B cell (primary cell): ENCODE measurements around the gene NCMAP. TPM values are rescaled to one million over a fixed set of nuclear protein-coding genes. Genes with fewer than 3 reads are reported as not detected.

Source experiments
- ATAC-seq: fragments of 200-7000 bp; cut with Tn5 transposase; one replicate; pipeline ENCODE4 v1.10.0; 2021; ENCODE audit warnings: low read depth, mild to moderate bottlenecking, moderate number of reproducible peaks, moderate library complexity
- CTCF ChIA-PET: fragments of 350-600 bp; sonication (Branson Sonifier 250); formaldehyde crosslinking; loops from one replicate; lab custom pipeline; 2021; ENCODE audit warnings: antibody characterized with exemption, inconsistent platforms; lab: Charles Lee
- POLR2A ChIA-PET: fragments of 350-600 bp; sonication (Branson Sonifier 250); formaldehyde crosslinking; loops from one replicate; lab custom pipeline; 2021; ENCODE audit warnings: antibody characterized with exemption; lab: Charles Lee
- DNase-seq: peaks from one replicate; pipeline ENCODE4 v3.0.0; 2013
- H2AFZ ChIP-seq: 2 replicates; pipeline ENCODE4 v1.6.1; 2012; ENCODE audit warnings: mild to moderate bottlenecking, low read depth, low read length; ENCODE audit not compliant: insufficient read depth, poor library complexity, severe bottlenecking
- H3K27ac ChIP-seq, 2 donors: 1 replicate in 1 of 2; 2 replicates in 1 of 2; pipeline ENCODE4 v1.5.1; 2012 to 2013; ENCODE audit warnings: low read length in 2 of 2, mild to moderate bottlenecking in 2 of 2, moderate library complexity in 1 of 2
- H3K27me3 ChIP-seq, 4 experiments: fragments of 200-600 bp in 1 of 4; sonication (generic) in 1 of 4; replicated peaks in 1 of 4; 1 replicate in 2 of 4; 2 replicates in 2 of 4; pipeline versions ENCODE4 v1.6.1 to v1.7.0; 2013 to 2016; ENCODE audit warnings: low read length in 3 of 4, mild to moderate bottlenecking in 2 of 4, mixed read lengths in 1 of 4, moderate library complexity in 1 of 4; ENCODE audit not compliant: insufficient read depth in 4 of 4, control insufficient read depth in 3 of 4; ENCODE audit errors: control extremely low read depth in 1 of 4
- H3K36me3 ChIP-seq, 2 experiments: replicated peaks in 1 of 2; 1 replicate in 1 of 2; 2 replicates in 1 of 2; pipeline versions ENCODE4 v1.6.1 to v1.7.1; 2013; ENCODE audit warnings: low read length in 1 of 2; ENCODE audit not compliant: insufficient read depth in 2 of 2, control insufficient read depth in 1 of 2; ENCODE audit errors: control extremely low read depth in 1 of 2, extremely low read depth in 1 of 2
- H3K4me1 ChIP-seq, 2 donors: fragments of 200-600 bp in 1 of 2; sonication (generic) in 1 of 2; 1 replicate in 1 of 2; 2 replicates in 1 of 2; pipeline versions ENCODE4 v1.5.1 to v1.6.1; 2013 to 2017; ENCODE audit warnings: low read length in 2 of 2; ENCODE audit not compliant: control insufficient read depth in 2 of 2, insufficient read depth in 2 of 2
- H3K4me2 ChIP-seq: replicated peaks from 2 replicates; pipeline ENCODE3; 2012; ENCODE audit warnings: mild to moderate bottlenecking, low read depth, low read length; ENCODE audit not compliant: poor library complexity, severe bottlenecking
- H3K4me3 ChIP-seq, 5 experiments: fragments of 200-600 bp in 1 of 5; sonication (generic) in 1 of 5; 1 replicate in 3 of 5; 2 replicates in 2 of 5; pipeline versions ENCODE4 v1.5.1 to v1.7.0; 2011 to 2016; ENCODE audit warnings: low read length in 4 of 5, mild to moderate bottlenecking in 4 of 5, low read depth in 2 of 5, control low read depth in 1 of 5, moderate library complexity in 1 of 5; ENCODE audit not compliant: insufficient read depth in 1 of 5; ENCODE audit errors: control extremely low read depth in 1 of 5, extremely low read depth in 1 of 5
- H3K79me2 ChIP-seq: fragments of 200-600 bp; sonication (generic); one replicate; pipeline ENCODE4 v1.6.0; 2016; ENCODE audit warnings: low read length; ENCODE audit not compliant: control insufficient read depth, insufficient read depth
- H3K9ac ChIP-seq: fragments of 200-600 bp; sonication (generic); 2 replicates; pipeline ENCODE4 v1.6.1; 2017; ENCODE audit warnings: mild to moderate bottlenecking, low read length, moderate library complexity
- H3K9me3 ChIP-seq, 3 donors: one replicate each; pipeline versions ENCODE4 v1.6.1 to v1.7.1; 2013; ENCODE audit warnings: low read length in 2 of 3; ENCODE audit not compliant: control insufficient read depth in 2 of 3, insufficient read depth in 1 of 3; ENCODE audit errors: control extremely low read depth in 1 of 3
- H4K20me1 ChIP-seq: 2 replicates; pipeline ENCODE4 v1.6.0; 2012; ENCODE audit warnings: mild to moderate bottlenecking, low read length; ENCODE audit not compliant: insufficient read depth, control insufficient read depth, poor library complexity, severe bottlenecking
- H3K27ac Mint-ChIP-seq: one replicate; pipeline ENCODE4 v1.8.0; 2021; ENCODE audit warnings: mixed read lengths
- H3K27me3 Mint-ChIP-seq: one replicate; pipeline ENCODE4 v1.8.0; 2021; ENCODE audit warnings: mixed read lengths
- H3K4me1 Mint-ChIP-seq: one replicate; pipeline ENCODE4 v1.8.0; 2021; ENCODE audit warnings: mixed read lengths
- H3K4me3 Mint-ChIP-seq: one replicate; pipeline ENCODE4 v1.8.0; 2021; ENCODE audit warnings: mixed read lengths
- H3K9me3 Mint-ChIP-seq: one replicate; pipeline ENCODE4 v1.8.0; 2022; ENCODE audit warnings: mixed read lengths; ENCODE audit not compliant: insufficient read depth
- CTCF ChIP-seq: fragments of 200-600 bp; IDR thresholded peaks from one replicate; pipeline ENCODE4 v1.8.0; 2022; ENCODE audit warnings: antibody characterized with exemption, mild to moderate bottlenecking
- EZH2 ChIP-seq: IDR thresholded peaks from 2 replicates; pipeline ENCODE4 v1.6.1; 2012; ENCODE audit warnings: borderline replicate concordance, low read depth, mild to moderate bottlenecking, moderate library complexity, low read length; ENCODE audit not compliant: insufficient read depth, poor library complexity, severe bottlenecking
- WGBS: methylation state at CpG from one replicate; pipeline ENCODE4 v1.1.5; 2013; ENCODE audit warnings: missing lambda C conversion rate; ENCODE audit not compliant: insufficient coverage; 5-methylcytosine and 5-hydroxymethylcytosine counted together
- intact Hi-C: fragments of 100-400 bp; cut with micrococcal nuclease; formaldehyde crosslinking; loops from one replicate; pipeline ENCODE4 v1.10.0; 2022
- polyA plus RNA-seq: library from polyadenylated mRNA; depleted of rRNA; stranded (reverse); fragments of >200 nt; gene quantifications from 2 replicates; pipeline ENCODE4 v1.2.3, GENCODE V29; 2012
- total RNA-seq, 2 donors: library from RNA; stranded (reverse); fragments of 120-200 nt in 1 of 2; gene quantifications; 1 replicate in 1 of 2; 2 replicates in 1 of 2; pipeline versions ENCODE4 v1.2.3 to v1.2.4, GENCODE V29; 2013 to 2022

The NCMAP gene
- total and polyA plus RNA-seq, 2 donors (not counting 1 experiment from before 2014, with no cell fraction given) = not detected

GRCh38 chr1:24572301-24572700 lies 16.4 kb downstream of the NCMAP start:
- H3K4me1 Mint-ChIP-seq = peaks cover 24% of the 10 kb centered on the region
- H3K27me3 Mint-ChIP-seq = no peaks in the 10 kb centered on the region
- CTCF ChIA-PET = interaction anchor here (1.3 to 4.5 kb wide), 2 partner anchors 15 to 157 kb away, joined by 3 to 19 read pairs; partner anchors contain the start of gene NIPAL3
- Histone ChIP-seq H3K79me2 (no peaks in the 10 kb centered on the region), H3K9ac (peak overlapping the region; percentile 48), H3K4me1 (peaks cover 7 to 23% of the 10 kb centered on the region in 2 donors), H3K27ac (no peak overlapping the region), H4K20me1 (no peaks in the 10 kb centered on the region), H3K4me3 (peak overlapping the region in 1 of 5 experiments; percentile 28), H3K27me3 (no peaks in the 10 kb centered on the region), H3K9me3 (no peaks in the 10 kb centered on the region), H2AFZ (peak overlapping the region; percentile 66), H3K4me2 (peak overlapping the region; percentile 66), H3K36me3 (no peaks in the 10 kb centered on the region)
- H3K9me3 Mint-ChIP-seq = no peaks in the 10 kb centered on the region
- TF ChIP-seq EZH2 = no peak
- TF ChIP-seq CTCF = no peak
- peak; percentile 24 for DNase-seq
- POLR2A ChIA-PET = no interaction called here
- 17% methylated on average over 7 of the region's 9 CpGs for WGBS
- intact Hi-C loops = no loop called here
- peak overlapping the region; percentile 81 for H3K4me3 Mint-ChIP-seq
- ATAC-seq = peak; percentile 73
- H3K27ac Mint-ChIP-seq = peak overlapping the region; percentile 83

DNA sequence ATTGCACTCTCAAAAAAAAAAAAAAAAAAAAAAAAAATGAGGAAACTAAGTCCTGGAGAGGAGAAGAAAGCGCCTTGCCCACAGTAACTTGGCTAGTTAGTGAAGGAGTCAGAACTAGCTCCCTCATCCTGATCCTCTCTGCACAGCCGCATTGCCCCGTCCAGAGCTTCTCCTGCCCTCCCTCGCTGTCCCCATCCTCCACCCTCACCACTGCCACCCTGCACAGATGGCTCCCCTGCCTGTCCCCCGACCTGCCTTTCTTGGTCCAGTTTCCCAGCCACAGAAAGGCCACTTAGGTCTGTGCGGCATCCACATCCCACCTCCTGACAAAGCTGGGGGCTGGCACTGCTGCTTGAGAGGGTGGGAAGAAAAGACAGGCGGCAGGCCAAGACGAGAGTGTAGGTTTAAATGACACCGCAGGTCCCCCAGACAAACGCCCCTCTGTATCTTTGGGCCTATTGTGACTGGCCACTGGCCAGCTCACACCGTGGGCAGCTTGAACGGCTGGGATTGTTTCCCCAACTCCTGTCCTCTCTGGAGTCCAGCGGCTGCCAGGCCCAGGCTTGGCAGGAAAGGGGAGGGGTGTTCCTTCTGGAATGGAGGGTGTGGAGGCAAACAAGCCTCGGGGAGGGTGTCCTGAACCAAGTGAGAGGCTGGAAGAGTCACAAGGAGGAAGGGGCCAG lies 20.2 kb downstream of the NCMAP start:
- Histone ChIP-seq H3K9ac (no peak overlapping the region), H2AFZ (no peak overlapping the region), H4K20me1 (no peaks in the 10 kb centered on the region), H3K27me3 (no peaks in the 10 kb centered on the region), H3K4me1 (peaks cover 5 to 16% of the 10 kb centered on the region in 2 donors), H3K9me3 (peaks cover 0 to 5% (median 0%) of the 10 kb centered on the region in 3 donors), H3K4me2 (no peak overlapping the region), H3K27ac (no peak overlapping the region), H3K36me3 (no peaks in the 10 kb centered on the region), H3K79me2 (no peaks in the 10 kb centered on the region), H3K4me3 (no peak overlapping the region)
- peaks cover 15% of the 10 kb centered on the region for H3K4me1 Mint-ChIP-seq
- no peak overlapping the region for H3K4me3 Mint-ChIP-seq
- H3K9me3 Mint-ChIP-seq = no peaks in the 10 kb centered on the region
- ChIA-PET CTCF (interaction anchor here (4.5 kb wide), 1 partner anchor 12 kb away, joined by 19 read pairs; no protein-coding TSS in a partner anchor), POLR2A (interaction anchor here (0.6 kb wide), 1 partner anchor 13 kb away, joined by 4 read pairs; no protein-coding TSS in a partner anchor)
- DNase-seq (no peak), ATAC-seq (no peak)
- H3K27ac Mint-ChIP-seq = no peak overlapping the region
- no peak for TF ChIP-seq CTCF
- H3K27me3 Mint-ChIP-seq = no peaks in the 10 kb centered on the region
- intact Hi-C loops = no loop called here
- WGBS = 75% methylated on average over 10 of the region's 14 CpGs
